HUES6 (cell line): ENCODE data around the gene NCOA5.

Source experiments
- H3K27ac ChIP-seq: 2 replicates; pipeline ENCODE4 v1.7.0; 2013; ENCODE audit warnings: low read depth, mild to moderate bottlenecking, low read length, inconsistent platforms
- H3K27me3 ChIP-seq: 2 replicates; pipeline ENCODE4 v1.6.1; 2013; ENCODE audit warnings: low read length; ENCODE audit not compliant: control insufficient read depth, insufficient read depth
- H3K36me3 ChIP-seq: 2 replicates; pipeline ENCODE4 v1.6.1; 2013; ENCODE audit warnings: low read length; ENCODE audit not compliant: control insufficient read depth, insufficient read depth
- H3K4me1 ChIP-seq: 2 replicates; pipeline ENCODE4 v1.6.1; 2013; ENCODE audit warnings: low read length; ENCODE audit not compliant: control insufficient read depth, insufficient read depth
- H3K4me3 ChIP-seq: 2 replicates; pipeline ENCODE4 v1.5.1; 2013; ENCODE audit warnings: low read depth, low read length
- H3K9ac ChIP-seq: one replicate; pipeline ENCODE4 v1.6.1; 2013; ENCODE audit warnings: mild to moderate bottlenecking, low read length
- H3K9me3 ChIP-seq: 2 replicates; pipeline ENCODE4 v1.6.1; 2013; ENCODE audit warnings: low read depth, low read length; ENCODE audit not compliant: control insufficient read depth, insufficient read depth

Gene NCOA5

DNA sequence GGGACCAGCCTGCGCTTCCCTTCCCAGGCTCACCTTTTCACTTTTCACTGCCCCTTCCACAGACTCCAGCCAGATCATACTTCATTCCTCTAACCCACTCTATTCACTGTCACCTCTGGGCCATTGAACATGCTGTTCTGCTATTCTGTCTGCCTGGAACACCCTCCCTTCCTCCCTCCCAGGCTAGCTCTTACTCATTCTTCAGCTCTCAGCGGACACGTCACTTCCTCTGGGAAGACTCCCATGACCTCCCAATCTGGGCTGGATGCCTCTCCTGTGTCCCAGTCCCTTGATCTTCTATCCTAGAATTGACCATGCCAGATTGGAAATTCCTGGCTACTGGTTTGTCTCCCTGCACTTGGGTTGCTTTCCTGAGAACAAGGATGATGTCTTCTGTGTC, 55.7 kb downstream of the NCOA5 start:
- peaks cover 98% of the 10 kb centered on the region for H3K27me3 ChIP-seq
- H3K9ac ChIP-seq, result no peak overlapping the region
- peaks cover 12% of the 10 kb centered on the region for H3K4me1 ChIP-seq
- H3K36me3 ChIP-seq, result no peaks in the 10 kb centered on the region
- H3K27ac ChIP-seq, result no peak overlapping the region
- H3K4me3 ChIP-seq, result no peak overlapping the region
- H3K9me3 ChIP-seq, result no peaks in the 10 kb centered on the region

DNA sequence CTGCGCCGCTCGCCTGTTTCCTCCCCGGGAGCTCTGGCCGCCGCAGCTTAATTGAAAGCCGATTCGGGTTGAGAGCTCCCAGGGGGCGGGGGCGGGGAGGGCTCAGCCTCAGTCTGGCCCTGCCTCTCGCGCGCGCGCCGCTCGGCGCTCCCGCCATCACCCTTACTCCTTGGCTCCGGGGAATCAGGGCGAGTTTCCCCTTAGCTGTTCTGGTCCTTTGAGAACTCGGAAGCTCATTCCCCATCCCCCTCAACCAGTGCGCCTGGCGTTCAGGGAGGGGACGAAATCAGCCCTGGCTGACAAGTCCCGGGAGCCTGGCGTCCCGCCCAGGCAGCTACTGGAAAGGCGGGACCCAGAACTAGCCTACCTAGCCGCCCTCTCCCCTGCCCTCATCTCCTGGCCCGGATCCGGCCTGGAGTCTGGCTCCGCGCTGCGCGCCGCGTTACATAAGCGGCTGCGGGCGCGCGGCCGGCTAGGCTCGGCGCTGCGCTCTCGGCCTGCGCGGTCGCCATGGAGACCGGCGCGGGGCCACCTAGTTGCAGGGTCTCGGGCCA, 58.0 kb downstream of the NCOA5 start:
- H3K36me3 ChIP-seq, result no peaks in the 10 kb centered on the region
- H3K27me3 ChIP-seq, result peaks cover 100% of the 10 kb centered on the region

DNA sequence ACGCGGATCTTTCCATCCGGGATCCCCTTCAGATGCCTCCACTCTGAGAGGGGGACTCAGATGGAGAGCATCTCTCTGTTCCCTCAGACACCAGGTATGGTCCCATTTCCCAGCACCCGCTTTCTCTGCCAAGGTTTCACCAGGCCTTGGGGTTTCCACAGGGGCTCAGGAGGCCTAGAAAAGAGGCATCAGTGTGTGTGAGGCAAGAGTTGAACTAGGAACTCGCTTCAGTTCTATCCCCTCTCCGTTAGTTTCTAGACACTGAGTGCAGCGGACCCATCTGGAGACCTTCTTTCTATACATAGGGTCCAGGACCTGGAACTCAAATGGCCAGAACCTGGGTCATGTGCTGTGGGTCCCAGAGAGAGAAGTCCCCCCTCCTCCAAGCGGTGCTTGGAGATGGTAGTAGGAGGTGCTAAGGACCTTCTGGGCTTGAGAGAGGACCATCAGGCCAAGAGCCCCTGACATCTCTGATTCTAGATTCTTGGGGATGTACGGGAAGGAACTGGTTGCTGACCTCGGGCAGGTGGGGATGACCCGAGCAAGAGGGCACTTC, 58.7 kb downstream of the NCOA5 start:
- Histone ChIP-seq H3K27me3 (peaks cover 100% of the 10 kb centered on the region), H3K4me3 (peak overlapping the region; percentile 67), H3K27ac (no peak overlapping the region)

More for the DNA sequence above, 58.0 kb downstream of the NCOA5 start:
- Histone ChIP-seq H3K27ac (no peak overlapping the region), H3K4me3 (peak overlapping the region; percentile 67), H3K4me1 (peaks cover 7% of the 10 kb centered on the region), H3K9me3 (no peaks in the 10 kb centered on the region), H3K9ac (no peak overlapping the region)

DNA sequence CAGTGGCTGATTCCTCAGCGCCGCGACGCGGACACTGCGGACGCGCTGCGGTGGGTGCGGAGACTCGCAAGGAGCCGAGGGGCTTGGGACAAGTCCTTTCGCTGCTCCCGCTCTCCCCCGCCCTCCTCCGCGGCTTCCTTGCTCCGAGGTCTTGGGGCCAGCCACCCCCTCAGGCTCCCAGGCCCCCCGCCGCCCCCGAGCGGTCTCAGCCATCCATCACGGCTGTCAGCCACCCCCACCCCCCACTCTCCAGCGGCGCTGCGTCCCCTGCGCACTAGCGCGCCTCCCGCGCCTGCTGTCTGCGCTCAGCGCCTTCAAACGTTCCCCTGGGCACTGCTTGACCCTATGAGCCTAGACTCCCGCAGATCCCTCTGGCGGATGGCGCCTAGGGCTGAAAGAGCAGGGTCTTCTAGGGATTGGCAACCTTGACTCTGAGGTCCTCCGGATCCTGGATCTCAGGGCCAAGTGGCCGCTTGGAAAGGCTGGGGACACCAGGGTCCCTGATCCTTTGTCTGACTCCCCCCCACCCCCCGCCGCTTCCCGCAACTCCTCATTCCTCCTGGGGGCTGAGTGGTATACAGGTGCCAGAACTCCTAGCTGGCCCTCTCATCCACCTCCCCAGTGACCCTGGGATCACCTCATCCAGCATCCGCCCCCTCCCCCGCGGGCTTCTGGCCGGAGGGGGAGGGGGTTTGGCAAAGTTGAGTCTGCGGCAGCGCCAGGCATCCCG, 59.3 kb downstream of the NCOA5 start:
- Histone ChIP-seq H3K4me3 (no peak overlapping the region; the same call in 1 of the 2 replicates), H3K27me3 (peaks cover 100% of the 10 kb centered on the region), H3K4me1 (peaks cover 7% of the 10 kb centered on the region), H3K36me3 (no peaks in the 10 kb centered on the region), H3K9me3 (no peaks in the 10 kb centered on the region), H3K27ac (no peak overlapping the region), H3K9ac (no peak overlapping the region)

More for the DNA sequence above, 58.7 kb downstream of the NCOA5 start:
- Histone ChIP-seq H3K9me3 (no peaks in the 10 kb centered on the region), H3K36me3 (no peaks in the 10 kb centered on the region), H3K4me1 (peaks cover 7% of the 10 kb centered on the region), H3K9ac (no peak overlapping the region)

DNA sequence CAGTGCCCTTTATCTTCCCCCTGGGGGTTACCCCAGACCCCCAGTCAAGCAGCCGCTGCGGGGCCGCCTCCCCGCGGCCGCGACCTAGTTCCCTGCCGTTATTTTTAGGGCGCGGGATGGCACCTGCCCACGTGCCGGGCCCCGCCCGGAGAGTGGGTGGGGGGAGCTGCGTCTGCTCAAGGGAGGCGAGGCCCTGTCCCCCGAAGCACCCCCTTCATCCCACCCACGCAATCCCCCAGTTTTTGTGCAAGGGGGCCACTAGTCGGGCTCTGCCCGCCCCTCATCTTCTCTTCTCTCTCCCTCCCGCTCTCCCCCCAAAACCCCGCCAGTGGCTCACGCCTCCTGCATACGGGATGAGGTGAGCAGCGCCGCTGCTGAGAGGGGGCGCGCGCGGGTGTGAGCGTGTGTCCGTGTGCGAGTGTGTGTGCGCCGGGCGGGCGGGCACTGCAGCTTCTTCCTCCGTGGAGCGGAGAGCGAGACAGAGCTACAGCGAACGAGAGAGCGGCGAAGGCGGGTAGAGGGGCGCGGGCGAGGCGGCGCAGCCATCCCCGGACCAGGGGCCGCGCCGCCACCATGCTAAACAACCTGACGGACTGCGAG, 60.9 kb downstream of the NCOA5 start, which contains the start of gene SLC12A5:
Gene SLC12A5 (plus strand): TSS at position 444 of the 600 bp plus-strand sequence. CDS start 130 bp downstream, at position 574.
- Histone ChIP-seq H3K27ac (no peak within 1 kb of the TSS), H3K9ac (no peak within 1 kb of the TSS), H3K4me3 (peak within 1 kb of the TSS; percentile 42; the same call in 1 of the 2 replicates), H3K36me3 (no peaks in the 10 kb centered on the region), H3K4me1 (peaks cover 7% of the 10 kb centered on the region), H3K9me3 (no peaks in the 10 kb centered on the region), H3K27me3 (peaks cover 100% of the 10 kb centered on the region)

DNA sequence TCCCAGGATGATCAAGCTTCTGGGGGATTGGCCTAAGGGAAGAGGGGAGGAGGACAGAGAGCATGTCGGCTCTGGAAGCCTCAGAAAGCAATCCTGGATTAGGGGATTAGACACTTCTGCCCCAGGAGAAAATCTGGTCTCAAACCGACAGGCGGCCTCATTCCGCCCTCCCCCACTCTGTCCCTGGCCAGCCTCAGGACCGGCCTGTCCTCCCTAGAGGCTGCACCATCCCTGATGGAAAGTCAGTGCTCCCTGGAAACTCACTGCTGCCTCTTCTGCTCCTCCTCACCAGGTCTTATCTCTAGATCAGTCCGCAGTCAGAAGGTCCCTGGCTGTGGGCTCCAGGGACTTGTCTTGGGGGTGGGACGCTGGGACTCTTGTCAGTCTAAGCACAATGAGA, 61.7 kb downstream of the NCOA5 start:
- Histone ChIP-seq H3K36me3 (no peaks in the 10 kb centered on the region), H3K9ac (no peak overlapping the region), H3K9me3 (no peaks in the 10 kb centered on the region), H3K4me1 (peaks cover 7% of the 10 kb centered on the region), H3K27ac (no peak overlapping the region), H3K4me3 (no peak overlapping the region), H3K27me3 (peaks cover 100% of the 10 kb centered on the region)

DNA sequence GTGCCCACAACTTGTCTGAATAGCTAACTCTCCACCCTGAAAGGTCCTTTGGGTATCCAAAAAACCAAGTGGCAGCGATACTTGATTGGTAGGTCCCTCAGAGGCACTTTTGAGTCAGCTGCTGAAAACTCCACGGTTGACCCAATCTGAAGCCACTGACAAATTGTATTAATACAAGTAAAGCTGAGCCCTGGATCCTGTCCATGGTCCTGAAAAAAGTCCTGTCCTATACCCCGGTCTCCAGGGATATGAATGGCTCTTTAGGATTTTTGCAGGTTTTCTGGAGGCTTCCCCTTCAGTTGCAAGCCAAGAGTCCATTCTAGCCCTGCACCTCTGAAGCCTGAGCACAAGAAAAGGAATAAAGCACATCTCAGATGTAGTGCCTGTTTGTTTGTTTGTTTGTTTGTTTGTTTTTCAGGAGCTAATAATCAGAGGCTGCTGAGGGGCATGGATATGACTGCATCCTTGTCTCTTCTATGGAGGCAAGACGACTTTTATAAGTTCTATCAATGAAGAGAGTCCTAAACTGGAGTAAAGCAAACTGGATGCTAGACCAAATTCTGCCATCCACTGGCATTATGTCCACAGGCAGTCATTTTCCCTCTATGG, 62.4 kb downstream of the NCOA5 start:
- H3K4me1 ChIP-seq, result peaks cover 7% of the 10 kb centered on the region
- no peak overlapping the region for H3K4me3 ChIP-seq
- H3K9me3 ChIP-seq, result no peaks in the 10 kb centered on the region
- H3K27ac ChIP-seq, result no peak overlapping the region
- H3K9ac ChIP-seq, result no peak overlapping the region
- no peaks in the 10 kb centered on the region for H3K36me3 ChIP-seq
- H3K27me3 ChIP-seq, result peaks cover 95% of the 10 kb centered on the region

DNA sequence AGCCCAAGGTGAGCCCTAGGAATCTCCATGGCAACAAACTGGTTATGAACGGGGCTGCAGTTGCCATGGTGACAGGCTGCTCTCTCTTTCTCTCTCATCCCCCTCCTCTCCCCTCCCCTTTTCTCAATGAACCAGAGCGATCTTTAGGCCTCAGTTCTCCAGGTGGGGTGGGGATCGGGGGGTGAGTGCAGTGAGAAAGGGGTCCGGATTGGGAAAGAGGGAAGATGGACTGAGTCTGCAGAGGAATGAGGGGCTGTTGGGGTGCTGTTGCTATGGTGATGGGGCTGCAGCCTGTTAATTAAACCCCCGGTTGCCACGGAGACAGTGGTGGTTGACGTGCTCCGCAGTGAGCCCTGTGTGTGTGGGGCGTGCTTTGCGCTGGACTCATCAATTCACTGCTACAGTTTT, 64.4 kb downstream of the NCOA5 start:
- H3K9me3 ChIP-seq, result no peaks in the 10 kb centered on the region
- H3K9ac ChIP-seq, result no peak overlapping the region
- H3K4me3 ChIP-seq, result no peak overlapping the region
- H3K27me3 ChIP-seq, result peaks cover 75% of the 10 kb centered on the region
- no peaks in the 10 kb centered on the region; the same call in none of the 2 replicates for H3K4me1 ChIP-seq
- H3K27ac ChIP-seq, result no peak overlapping the region
- H3K36me3 ChIP-seq, result no peaks in the 10 kb centered on the region

DNA sequence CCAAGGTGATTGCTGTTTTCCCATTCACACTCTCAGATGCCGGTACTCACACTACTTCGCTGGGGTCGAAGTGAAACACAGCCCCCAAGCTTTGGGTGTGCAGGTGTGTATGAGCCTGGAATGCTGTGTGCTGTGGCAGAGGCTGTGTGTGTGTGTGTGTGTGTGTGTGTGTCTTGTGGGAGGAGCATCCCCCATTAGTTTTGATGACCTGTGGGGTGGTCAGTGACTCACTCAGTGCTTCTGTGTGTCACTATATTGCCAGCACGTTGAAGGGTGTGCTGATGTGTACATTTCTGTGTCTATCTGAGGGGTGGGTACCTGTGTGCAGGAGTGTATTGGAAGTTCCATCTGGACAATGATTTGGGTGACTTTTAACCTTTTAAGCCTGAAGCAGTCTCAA, 65.8 kb downstream of the NCOA5 start:
- H3K36me3 ChIP-seq, result no peaks in the 10 kb centered on the region
- no peaks in the 10 kb centered on the region; the same call in none of the 2 replicates for H3K4me1 ChIP-seq
- no peak overlapping the region for H3K27ac ChIP-seq
- H3K4me3 ChIP-seq, result no peak overlapping the region
- H3K9me3 ChIP-seq, result no peaks in the 10 kb centered on the region
- no peak overlapping the region for H3K9ac ChIP-seq
- peaks cover 61% of the 10 kb centered on the region for H3K27me3 ChIP-seq

DNA sequence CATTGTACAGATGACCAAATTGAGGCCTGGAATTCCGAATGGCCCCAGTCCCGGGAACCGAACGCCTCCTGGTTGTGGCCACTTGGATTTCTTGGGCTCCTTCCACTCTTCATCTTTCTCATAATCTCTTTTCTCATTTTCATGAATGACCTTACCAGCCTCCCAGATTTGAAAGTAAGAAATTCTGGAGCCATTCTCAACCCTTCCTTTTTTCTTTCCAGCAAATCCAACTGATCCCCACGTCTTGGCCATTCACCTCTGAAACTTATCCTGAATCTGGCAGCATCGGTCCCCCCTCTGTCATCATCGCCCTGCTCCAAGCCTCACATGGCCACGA, 66.6 kb downstream of the NCOA5 start:
- Histone ChIP-seq H3K4me3 (no peak overlapping the region), H3K27me3 (peaks cover 53% of the 10 kb centered on the region), H3K36me3 (no peaks in the 10 kb centered on the region), H3K9ac (no peak overlapping the region), H3K27ac (no peak overlapping the region), H3K4me1 (no peaks in the 10 kb centered on the region; the same call in none of the 2 replicates), H3K9me3 (no peaks in the 10 kb centered on the region)
